Thyroid gland (tissue), 4 donors: ENCODE measurements around the gene SLC22A3.

Experiments
- CTCF ChIP-seq, 6 experiments: fragments of 200-600 bp in 3 of 6; fragments of 450-650 bp in 3 of 6; sonication (generic) in 3 of 6; IDR thresholded peaks; one replicate each; pipeline ENCODE4 v1.5.1; 2016 to 2019; ENCODE audit warnings: antibody characterized with exemption in 6 of 6, mild to moderate bottlenecking in 2 of 6, inconsistent platforms in 1 of 6, moderate library complexity in 1 of 6
- POLR2A ChIP-seq, 2 donors: fragments of 450-650 bp; IDR thresholded peaks; one replicate each; pipeline ENCODE4 v1.6.1; 2017; ENCODE audit warnings: antibody characterized with exemption in 2 of 2, mild to moderate bottlenecking in 2 of 2, moderate library complexity in 1 of 2

GRCh38 chr6:160299559-160299958 lies 48.6 kb upstream of the SLC22A3 start:
- TF ChIP-seq POLR2A (IDR thresholded peaks at IDR 0.05) (no peak), CTCF (IDR thresholded peaks at IDR 0.05) (no peak)
